GM23338 (cell line): ENCODE results near the gene RBM34. TPM values are rescaled to one million over a fixed set of nuclear protein-coding genes. Genes with fewer than 3 reads are reported as not detected.

Experiments used
- ATAC-seq: fragments of 200-7000 bp; cut with Tn5 transposase; 3 replicates; pipeline ENCODE4 v1.9.1; 2020
- DNase-seq: peaks from one replicate; pipeline ENCODE4 v3.0.0-alpha.2; 2015; ENCODE audit warnings: low spot score
- H2AFZ ChIP-seq: fragments of 200-600 bp; sonication (generic); 2 replicates; pipeline ENCODE4 v1.8.0; 2016; ENCODE audit warnings: antibody characterized with exemption, mild to moderate bottlenecking, moderate library complexity
- H3F3A ChIP-seq: fragments of 200-600 bp; sonication (generic); replicated peaks from 2 replicates; pipeline ENCODE4 v1.8.0; 2017; ENCODE audit warnings: antibody characterized with exemption, mixed run types, low read depth
- H3K27ac ChIP-seq: fragments of 200-600 bp; sonication (generic); 2 replicates; pipeline ENCODE4 v1.6.1; 2016; ENCODE audit warnings: low read depth
- H3K27me3 ChIP-seq: fragments of 200-600 bp; sonication (generic); 2 replicates; pipeline ENCODE4 v1.8.0; 2016; ENCODE audit warnings: mild to moderate bottlenecking, mixed run types, moderate library complexity; ENCODE audit not compliant: insufficient read depth
- H3K36me3 ChIP-seq: fragments of 200-600 bp; sonication (generic); 2 replicates; pipeline ENCODE4 v1.8.0; 2016; ENCODE audit warnings: mild to moderate bottlenecking; ENCODE audit not compliant: insufficient read depth
- H3K4me1 ChIP-seq: fragments of 200-600 bp; sonication (generic); 2 replicates; pipeline ENCODE4 v1.8.0; 2016; ENCODE audit warnings: mild to moderate bottlenecking, moderate library complexity; ENCODE audit not compliant: insufficient read depth
- H3K4me2 ChIP-seq: fragments of 200-600 bp; sonication (generic); 2 replicates; pipeline ENCODE4 v1.7.1; 2017; ENCODE audit warnings: mixed run types
- H3K4me3 ChIP-seq: fragments of 200-600 bp; sonication (generic); 2 replicates; pipeline ENCODE4 v1.6.1; 2016; ENCODE audit warnings: mixed run types
- H3K79me2 ChIP-seq: fragments of 200-600 bp; sonication (generic); replicated peaks from 2 replicates; pipeline ENCODE4 v1.8.0; 2017; ENCODE audit warnings: mild to moderate bottlenecking; ENCODE audit not compliant: insufficient read depth
- H3K9me2 ChIP-seq: fragments of 200-600 bp; sonication (generic); 2 replicates; pipeline ENCODE4 v1.8.0; 2017; ENCODE audit not compliant: insufficient read depth
- H4K20me1 ChIP-seq: fragments of 200-600 bp; sonication (generic); replicated peaks from 2 replicates; pipeline ENCODE4 v1.8.0; 2017; ENCODE audit warnings: mild to moderate bottlenecking; ENCODE audit not compliant: insufficient read depth
- H3K27ac Mint-ChIP-seq: 2 replicates; pipeline ENCODE4 v1.8.0; 2020; ENCODE audit warnings: inconsistent platforms, mild to moderate bottlenecking, moderate library complexity, mixed read lengths
- H3K27me3 Mint-ChIP-seq: 3 replicates; pipeline ENCODE4 v1.8.0; 2022; ENCODE audit warnings: low read depth, mild to moderate bottlenecking, moderate library complexity, mixed read lengths, inconsistent platforms; ENCODE audit not compliant: insufficient read depth, poor library complexity
- H3K36me3 Mint-ChIP-seq: 3 replicates; pipeline ENCODE4 v1.8.0; 2021; ENCODE audit warnings: low read depth, mild to moderate bottlenecking, inconsistent platforms, moderate library complexity, mixed read lengths
- H3K4me1 Mint-ChIP-seq: 3 replicates; pipeline ENCODE4 v1.8.0; 2020; ENCODE audit warnings: mild to moderate bottlenecking, inconsistent platforms, mixed read lengths
- H3K4me3 Mint-ChIP-seq: 3 replicates; pipeline ENCODE4 v1.8.0; 2021; ENCODE audit warnings: moderate library complexity, mild to moderate bottlenecking, inconsistent platforms, mixed read lengths
- H3K9me3 Mint-ChIP-seq: 3 replicates; pipeline ENCODE4 v1.8.0; 2020; ENCODE audit warnings: moderate library complexity, mild to moderate bottlenecking, inconsistent platforms, mixed read lengths
- CREB1 ChIP-seq: fragments of 250-450 bp; sonication (Bioruptor Pico); IDR thresholded peaks from 2 replicates; pipeline ENCODE4 v1.5.0; 2020; ENCODE audit warnings: low read depth, mild to moderate bottlenecking, moderate library complexity
- CTCF ChIP-seq, 2 experiments: fragments of 200-600 bp in 1 of 2; sonication (generic) in 1 of 2; conservative IDR thresholded peaks; 2 replicates each; pipeline versions ENCODE4 v1.5.1 to v1.6.1; 2016 to 2017; ENCODE audit warnings: antibody characterized with exemption in 2 of 2, low read depth in 2 of 2, mild to moderate bottlenecking in 2 of 2, moderate library complexity in 1 of 2
- ETS1 ChIP-seq: IDR thresholded peaks from 2 replicates; pipeline ENCODE4 v1.6.1; 2016; ENCODE audit warnings: antibody characterized with exemption
- EZH2 ChIP-seq: fragments of 200-600 bp; sonication (generic); IDR thresholded peaks from one replicate; pipeline ENCODE4 v1.8.0; 2017; ENCODE audit warnings: antibody characterized with exemption, mild to moderate bottlenecking, low read depth; ENCODE audit not compliant: unreplicated experiment
- EZH2phosphoT487 ChIP-seq: fragments of 200-600 bp; sonication (generic); IDR thresholded peaks from one replicate; pipeline ENCODE4 v1.8.1; 2018; ENCODE audit warnings: antibody characterized with exemption; ENCODE audit not compliant: unreplicated experiment
- JUNB ChIP-seq: IDR thresholded peaks from one replicate; pipeline ENCODE4 v1.6.1; 2016; ENCODE audit warnings: antibody characterized with exemption; ENCODE audit not compliant: unreplicated experiment
- NANOG ChIP-seq: IDR thresholded peaks from 2 replicates; pipeline ENCODE4 v1.6.1; 2016; ENCODE audit warnings: antibody characterized with exemption, borderline replicate concordance
- POLR2AphosphoS5 ChIP-seq: IDR thresholded peaks from 2 replicates; pipeline ENCODE4 v1.6.1; 2016; ENCODE audit warnings: antibody characterized with exemption, low read depth
- REST ChIP-seq: IDR thresholded peaks from one replicate; pipeline ENCODE4 v1.6.1; 2018; ENCODE audit warnings: antibody characterized with exemption; ENCODE audit not compliant: unreplicated experiment
- STAT1 ChIP-seq: IDR thresholded peaks from one replicate; pipeline ENCODE4 v1.6.1; 2016; ENCODE audit warnings: antibody characterized with exemption; ENCODE audit not compliant: unreplicated experiment
- ZNF114 ChIP-seq: fragments of 250-450 bp; sonication (Bioruptor Pico); IDR thresholded peaks from 2 replicates; pipeline ENCODE4 v1.5.0; 2020; ENCODE audit warnings: mild to moderate bottlenecking, moderate library complexity
- ZNF331 ChIP-seq: fragments of 250-450 bp; sonication (Bioruptor Pico); IDR thresholded peaks from 2 replicates; pipeline ENCODE4 v1.5.0; 2020; ENCODE audit warnings: low read depth, mild to moderate bottlenecking, moderate library complexity
- ZNF462 ChIP-seq: fragments of 250-450 bp; sonication (Bioruptor Pico); IDR thresholded peaks from 2 replicates; pipeline ENCODE4 v1.5.0; 2020; ENCODE audit warnings: mild to moderate bottlenecking, moderate library complexity
- polyA plus RNA-seq: library from polyadenylated mRNA; unstranded; fragments of >200 nt; fragmentation: Nextera tagmentation; extraction: Ambion mirVana; gene quantifications from 2 replicates; pipeline ENCODE4 v1.2.1, GENCODE V29; 2016
- total RNA-seq: library from RNA; depleted of rRNA; stranded (reverse); fragments of >200 nt; shearing (Covaris generic); gene quantifications from 2 replicates; pipeline ENCODE4 v1.2.3, GENCODE V29; 2014

The RBM34 gene
- total and polyA plus RNA-seq, 2 experiments from 2014 or later, result 51.8 to 177 TPM

GRCh38 chr1:235102993-235103411 is 58.0 kb downstream of the RBM34 start:
- no peak for ATAC-seq
- no peak overlapping the region for H3K27ac Mint-ChIP-seq
- no peaks in the 10 kb centered on the region; the same call in 1 of the 2 replicates for H4K20me1 ChIP-seq
- H3K36me3 ChIP-seq, result no peaks in the 10 kb centered on the region
- no peak overlapping the region for H3K4me3 ChIP-seq
- H3K9me3 Mint-ChIP-seq, result no peaks in the 10 kb centered on the region
- peaks cover 4% of the 10 kb centered on the region; the same call in 1 of the 3 replicates for H3K36me3 Mint-ChIP-seq
- H3K79me2 ChIP-seq, result no peaks in the 10 kb centered on the region
- no peak overlapping the region for H2AFZ ChIP-seq
- peaks cover 14% of the 10 kb centered on the region for H3K4me1 ChIP-seq
- no peak for DNase-seq
- peaks cover 16% of the 10 kb centered on the region for H3F3A ChIP-seq
- no peak overlapping the region for H3K27ac ChIP-seq
- no peak for TF ChIP-seq EZH2
- no peak for TF ChIP-seq EZH2phosphoT487
- no peak for TF ChIP-seq STAT1
- no peak for TF ChIP-seq ETS1
- no peak for TF ChIP-seq JUNB
- TF ChIP-seq POLR2AphosphoS5, result no peak
- no peak for TF ChIP-seq ZNF114
- no peak for TF ChIP-seq CREB1
- no peak for TF ChIP-seq CTCF (conservative IDR thresholded peaks at IDR 0.05; ENCODE audit: low read depth in 2 of 2)
- no peak for TF ChIP-seq ZNF462 (CRISPR knock-in tag)
- no peak for TF ChIP-seq REST
- no peak for TF ChIP-seq NANOG
- no peak for TF ChIP-seq ZNF331 (CRISPR knock-in tag)
- H3K9me2 ChIP-seq, result no peaks in the 10 kb centered on the region
- H3K27me3 ChIP-seq, result no peaks in the 10 kb centered on the region
- peaks cover 15% of the 10 kb centered on the region for H3K4me1 Mint-ChIP-seq
- no peak overlapping the region for H3K4me2 ChIP-seq
- no peak overlapping the region for H3K4me3 Mint-ChIP-seq
- peaks cover 10% of the 10 kb centered on the region for H3K27me3 Mint-ChIP-seq
